Stimulated activated CD4-positive, alpha-beta T cell treated with anti-CD3 and anti-CD28 coated beads, Interleukin-12 subunit alpha, Interleukin-12 subunit beta, amount 100 ng/mL, for 4 hours (primary cell): ENCODE results near the gene NXF1.
"Not testable (repeated sequence)": the region's sequence is repeated elsewhere in the genome, so short reads cannot be mapped to it uniquely, and the experiment has no call there.

Source experiments
- DNase-seq: peaks from one replicate; pipeline ENCODE4 v3.0.0-alpha.2; 2020

Gene NXF1

GRCh38 chr11:62805076-62805892, at the start of gene NXF1:
TSS of gene NXF1 (minus strand) at chr11:62805440. CDS start at chr11:62805356, 84 bp downstream.
- peak; percentile 97 for DNase-seq

GRCh38 chr11:62854013-62854824, 49.0 kb upstream of the NXF1 start:
- DNase-seq, result no peak

GRCh38 chr11:62853279-62853965, 48.2 kb upstream of the NXF1 start:
- no peak for DNase-seq

GRCh38 chr11:62852523-62853188, 47.4 kb upstream of the NXF1 start:
- no peak for DNase-seq

GRCh38 chr11:62851807-62852522, 46.7 kb upstream of the NXF1 start:
- no peak for DNase-seq

- no peak for DNase-seq
Observed at GRCh38 chr11:62850911-62851806, 45.9 kb upstream of the NXF1 start.

GRCh38 chr11:62847767-62848314, 42.6 kb upstream of the NXF1 start:
- no peak for DNase-seq

- no peak for DNase-seq
Observed at GRCh38 chr11:62846177-62846576, 40.9 kb upstream of the NXF1 start.

- DNase-seq, result no peak
Observed at GRCh38 chr11:62844154-62844553, 38.9 kb upstream of the NXF1 start.

- no peak for DNase-seq
Observed at GRCh38 chr11:62843466-62843865, 38.2 kb upstream of the NXF1 start.

GRCh38 chr11:62842891-62843290, 37.7 kb upstream of the NXF1 start:
- DNase-seq, result not testable (repeated sequence)

GRCh38 chr11:62842171-62842741, 37.0 kb upstream of the NXF1 start:
- peak; percentile 61 for DNase-seq

- DNase-seq, result peak; percentile 63
Observed at GRCh38 chr11:62841361-62842170, 36.3 kb upstream of the NXF1 start.

GRCh38 chr11:62840721-62841360, 35.6 kb upstream of the NXF1 start:
- peak; percentile 75 for DNase-seq

- DNase-seq, result peak; percentile 87
Observed at GRCh38 chr11:62839050-62839945, 34.1 kb upstream of the NXF1 start, which contains the start of gene WDR74. TSS of gene WDR74 (minus strand) at chr11:62839590. CDS start at chr11:62839570, 20 bp downstream.

GRCh38 chr11:62835336-62835735, 30.1 kb upstream of the NXF1 start:
- DNase-seq, result no peak
